NCI-H345 treated with DMSO at 0.1 percent for 48 hours (cell line): ENCODE data around the gene KCMF1.

ENCODE experiments used
- DNase-seq: peaks from one replicate; lab custom pipeline; 2025; ENCODE audit not compliant: unreplicated experiment; lab: John Stamatoyannopoulos, UW

KCMF1 gene

DNA sequence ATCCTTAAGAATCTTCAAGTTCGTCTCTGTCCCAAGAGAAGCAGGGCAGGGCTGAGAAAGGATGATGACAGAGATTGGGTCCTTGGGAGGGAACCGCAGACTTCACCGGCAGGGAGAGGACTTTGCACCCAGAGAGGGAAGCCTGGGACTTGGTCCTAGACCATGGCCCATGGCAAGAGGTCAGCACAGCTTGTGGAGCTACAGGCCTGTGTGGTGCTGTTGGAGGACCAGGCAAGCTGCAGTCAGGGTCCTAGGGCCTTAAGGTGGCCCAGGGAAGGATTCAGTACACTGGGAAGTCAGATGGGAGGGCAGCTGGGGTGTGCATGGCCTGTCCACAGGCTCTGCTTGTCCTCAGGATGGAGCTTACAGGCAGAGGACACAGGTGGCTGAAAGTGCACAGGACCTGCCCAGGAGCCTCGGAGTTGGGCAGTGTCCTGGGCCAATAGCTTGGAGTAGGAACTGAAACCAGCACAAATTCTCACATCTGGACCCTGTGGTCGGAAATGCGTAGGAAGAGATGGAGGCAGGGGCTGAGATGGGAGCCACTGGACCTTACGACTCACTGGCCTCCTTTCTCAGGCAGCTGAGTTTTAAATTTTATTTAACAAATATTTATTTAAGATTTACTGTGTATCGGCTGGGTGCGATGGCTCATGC, 105.8 kb downstream of the KCMF1 start:
- no peak for DNase-seq

DNA sequence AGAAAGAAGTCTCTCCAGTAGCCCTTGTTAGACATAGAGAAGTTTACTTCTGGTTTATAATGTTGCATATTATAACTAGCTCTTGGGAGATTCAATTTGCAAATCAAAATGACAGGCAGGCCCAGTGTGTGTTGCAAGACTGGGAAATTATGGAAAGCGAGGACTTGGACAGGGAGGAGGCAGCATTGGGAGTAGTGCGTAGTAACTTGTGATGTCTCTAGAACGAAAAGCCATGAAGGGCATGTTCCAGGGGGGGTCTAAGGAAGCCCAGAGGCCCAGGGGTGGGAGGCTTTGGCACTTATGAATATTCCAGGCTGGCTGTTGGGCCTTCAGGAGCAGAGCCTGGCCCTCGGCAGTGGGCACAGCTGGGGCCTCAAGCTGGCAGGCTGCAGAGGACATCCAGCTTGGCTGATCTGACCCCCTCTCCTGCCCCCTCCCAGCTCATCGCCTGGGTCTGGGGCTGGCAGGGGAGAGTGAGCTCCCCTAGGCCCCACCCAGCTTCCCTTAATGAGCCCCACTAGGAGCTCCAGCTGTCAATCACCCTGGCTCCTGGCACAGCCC, 107.0 kb downstream of the KCMF1 start:
- DNase-seq: no peak

DNA sequence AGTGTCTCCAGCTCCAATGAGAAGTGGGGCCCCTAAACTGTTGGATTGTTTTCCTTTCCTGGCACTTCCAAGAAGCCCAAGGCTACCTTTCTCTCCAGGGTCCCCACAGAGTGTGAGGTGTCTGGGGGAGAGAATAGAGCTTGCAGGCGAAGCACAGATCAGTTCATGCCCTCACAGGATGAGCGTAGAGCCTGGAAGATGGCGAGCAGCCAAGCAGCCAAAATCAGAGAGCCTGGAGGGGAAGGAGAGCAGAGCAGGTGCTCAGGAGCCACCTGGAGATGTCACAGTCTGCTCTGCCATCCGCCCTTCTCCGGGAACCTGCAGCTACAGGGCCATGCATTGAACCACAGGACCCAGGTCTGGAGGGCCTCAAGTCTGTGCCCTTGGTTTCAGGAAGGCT, 107.6 kb downstream of the KCMF1 start:
- no peak for DNase-seq

DNA sequence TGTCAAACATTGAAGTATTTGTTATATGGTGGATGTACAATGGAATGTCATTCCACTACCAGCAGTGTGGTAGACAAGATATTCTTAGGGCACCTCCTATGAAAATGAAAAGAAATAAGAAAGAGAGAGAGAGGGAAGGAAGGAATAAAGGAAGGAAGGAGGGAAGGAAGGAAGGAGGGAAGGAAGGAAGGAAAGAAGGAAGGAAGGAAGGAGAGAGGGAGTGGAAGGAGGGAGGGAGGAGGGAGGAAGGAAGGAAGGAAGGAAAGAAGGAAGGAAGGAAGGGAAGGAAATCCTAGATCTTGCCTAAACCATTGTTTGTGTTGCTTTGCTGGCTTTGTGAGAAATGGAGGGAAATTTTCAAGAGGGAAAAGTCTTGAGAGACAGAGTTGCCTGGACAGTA, 112.1 kb downstream of the KCMF1 start:
- DNase-seq: no peak

DNA sequence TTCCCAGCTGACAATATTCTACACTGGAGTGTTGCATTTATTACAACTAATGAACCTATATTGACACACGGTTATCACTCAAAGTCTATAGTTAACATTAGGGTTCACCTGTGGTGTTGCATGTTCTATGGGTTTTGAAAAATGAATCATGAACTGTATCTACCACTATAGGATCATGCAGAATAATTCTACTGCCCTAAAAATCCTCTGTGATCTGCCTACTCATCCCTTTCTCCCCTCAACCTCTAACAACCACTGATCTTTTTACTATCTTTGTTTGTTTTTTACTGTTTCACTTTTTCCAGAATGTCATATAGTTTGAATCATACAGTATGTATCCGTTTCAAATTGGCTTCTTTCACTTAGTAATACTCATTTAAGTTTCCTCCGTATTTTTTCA, 114.6 kb downstream of the KCMF1 start:
- DNase-seq: no peak

DNA sequence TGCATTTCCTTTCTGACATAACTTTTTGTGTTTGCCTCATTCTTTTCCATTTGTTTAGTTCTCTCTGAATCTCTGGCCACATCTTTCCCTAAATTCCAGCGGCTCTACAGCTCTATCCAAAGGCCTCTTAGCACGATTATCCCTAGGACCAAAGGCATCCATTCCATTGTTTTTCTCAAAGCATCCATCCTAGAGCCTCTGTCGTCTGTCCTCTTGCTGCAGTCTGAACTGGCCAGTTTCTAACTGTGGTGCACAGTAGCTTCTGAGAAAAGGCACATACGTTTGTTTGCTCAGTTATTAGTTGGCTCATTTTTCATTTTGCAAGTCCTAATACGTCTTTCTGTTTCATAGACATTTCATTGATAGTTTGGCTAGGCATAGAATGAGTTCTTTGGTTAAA, 116.6 kb downstream of the KCMF1 start:
- DNase-seq: no peak

DNA sequence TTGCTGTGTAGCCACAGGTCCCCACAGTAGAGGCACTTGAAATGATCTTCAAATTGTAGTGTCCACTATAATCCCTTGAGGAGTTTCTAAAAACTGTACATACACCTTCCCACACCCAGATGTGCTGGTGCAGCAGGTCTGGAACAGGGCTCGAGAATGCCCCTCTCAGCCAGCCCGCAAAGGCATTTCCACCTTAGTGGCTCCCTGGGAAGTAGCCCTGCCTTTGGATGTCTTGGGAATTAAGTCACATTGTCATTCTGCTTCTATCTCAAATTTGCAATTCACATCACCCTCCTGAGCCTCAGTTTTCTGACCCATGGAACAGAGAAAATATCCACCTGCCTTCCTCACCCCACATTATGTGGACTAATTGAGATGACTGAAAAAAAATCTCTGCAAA, 118.0 kb downstream of the KCMF1 start:
- DNase-seq: no peak

DNA sequence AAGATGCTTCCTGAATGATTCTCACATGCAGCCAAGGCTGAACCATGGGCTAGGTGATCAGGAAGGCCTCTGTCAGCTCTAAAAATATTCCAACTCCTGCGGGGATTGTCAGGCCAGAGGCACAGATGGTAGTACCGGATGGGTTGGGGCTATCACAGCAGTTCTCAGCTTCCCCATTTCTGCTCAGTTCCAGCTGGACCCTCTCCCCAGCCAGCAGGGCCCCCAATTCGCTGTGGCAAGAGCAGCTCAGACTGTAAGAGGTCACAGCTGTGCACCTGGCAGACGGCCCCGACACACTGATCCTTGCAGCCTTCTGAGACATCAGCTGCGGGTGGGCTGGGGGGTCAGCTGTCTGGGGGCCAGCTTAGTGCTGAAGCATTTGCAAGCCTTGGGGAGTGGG, 118.6 kb downstream of the KCMF1 start:
- DNase-seq: no peak

DNA sequence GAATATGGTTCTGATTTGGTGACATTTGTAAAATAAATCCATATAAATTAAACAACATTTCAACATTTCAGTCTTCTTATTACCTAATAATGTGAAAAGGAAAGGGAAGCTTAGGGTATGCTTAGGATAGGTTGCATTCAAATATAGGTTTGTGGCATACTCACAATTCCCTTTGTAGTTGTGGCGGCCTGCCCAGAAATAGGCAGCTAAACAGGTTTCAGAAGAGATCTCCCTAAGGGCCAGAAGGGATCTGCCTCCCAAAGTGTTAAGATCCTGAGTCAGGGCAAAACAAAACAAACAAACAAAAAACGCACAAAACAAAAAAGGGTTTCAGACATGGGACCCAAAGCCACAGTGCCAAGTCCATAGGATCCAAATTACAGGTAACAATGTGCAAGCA, 120.9 kb downstream of the KCMF1 start:
- DNase-seq: no peak

DNA sequence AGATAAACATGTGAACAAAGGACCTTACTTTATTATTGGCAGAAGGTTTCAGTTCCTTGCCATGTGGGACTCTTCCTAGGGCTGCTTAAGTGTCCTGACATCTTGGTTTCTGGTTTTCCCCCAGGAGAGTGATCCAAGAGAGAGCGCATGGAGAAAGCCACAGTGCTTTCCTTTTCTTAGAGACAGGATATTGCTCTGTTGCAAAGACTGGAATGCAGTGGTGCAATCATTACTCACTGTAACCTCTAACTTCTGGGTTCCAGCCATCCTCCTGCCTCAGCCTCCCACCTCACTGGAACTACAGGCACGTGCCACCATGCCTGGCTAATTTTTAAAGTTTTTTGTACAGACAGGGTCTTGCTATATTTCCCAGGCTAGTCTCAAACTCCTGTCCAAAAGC, 124.1 kb downstream of the KCMF1 start:
- no peak for DNase-seq

DNA sequence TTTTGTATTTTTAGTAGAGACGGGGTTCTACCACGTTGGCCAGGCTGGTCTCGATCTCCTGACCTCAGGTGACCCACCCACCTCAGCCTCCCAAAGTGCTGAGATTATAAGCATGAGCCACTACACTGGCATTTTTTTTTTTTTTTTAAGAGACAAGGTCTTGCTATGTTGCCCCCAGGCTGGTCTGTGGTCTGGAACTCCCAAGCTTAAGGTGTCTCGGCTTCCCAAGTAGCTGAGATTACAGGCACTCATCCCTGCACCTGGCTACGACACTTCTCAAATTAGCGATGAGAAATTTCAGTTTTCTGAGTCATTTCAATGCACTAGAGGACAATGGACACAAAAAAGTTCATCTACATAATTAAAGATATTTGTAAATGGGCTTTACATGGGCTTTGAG, 125.7 kb downstream of the KCMF1 start:
- DNase-seq: no peak

DNA sequence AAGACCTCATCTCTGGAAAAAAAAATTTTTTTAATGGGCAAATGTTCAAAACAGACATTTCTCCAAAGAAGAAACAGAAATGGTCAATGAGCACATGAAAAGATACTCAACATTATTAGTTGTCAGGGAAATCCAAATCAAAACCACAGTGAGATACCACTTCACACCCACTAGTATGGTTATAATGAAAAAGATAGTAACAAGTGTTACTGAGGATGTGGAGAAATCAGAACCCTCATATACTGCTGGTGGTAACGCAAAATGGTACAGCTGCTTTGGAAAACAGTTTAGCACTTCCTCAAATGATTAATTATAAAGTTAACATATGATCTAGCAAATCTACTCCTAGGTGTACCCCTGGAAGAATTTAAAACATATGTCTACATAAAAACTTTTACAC, 133.3 kb downstream of the KCMF1 start:
- DNase-seq: no peak

DNA sequence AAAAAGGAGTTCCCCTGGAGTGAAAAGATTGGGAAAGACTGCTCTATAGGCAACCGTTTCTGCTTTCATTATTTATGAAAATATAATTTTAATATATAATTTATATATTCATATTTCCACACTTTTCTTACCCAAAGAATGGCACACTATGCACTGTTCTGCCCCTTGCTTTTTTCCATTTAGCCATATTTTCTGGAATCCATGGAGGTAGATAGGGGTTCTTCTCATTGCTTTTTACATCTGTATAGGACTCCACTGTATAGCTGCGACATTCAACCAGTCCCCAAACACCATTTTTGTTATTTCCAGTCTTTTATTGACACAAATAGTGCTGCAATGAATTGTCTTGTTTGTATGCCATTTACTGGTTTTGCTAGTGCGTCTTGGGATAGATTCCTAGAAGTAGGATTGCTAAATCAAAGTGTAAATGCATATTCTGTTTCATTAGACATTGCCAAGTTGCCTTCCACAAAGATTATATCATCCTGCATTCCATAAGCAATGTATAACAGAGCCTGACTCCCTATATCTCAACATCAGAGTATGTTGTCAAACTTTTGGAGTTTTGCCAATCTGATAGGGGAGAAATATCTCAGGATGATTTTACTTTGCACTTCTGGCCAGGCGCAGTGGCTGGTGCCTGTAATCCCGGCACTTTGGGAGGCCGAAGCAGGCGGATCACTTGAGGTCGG, 135.7 kb downstream of the KCMF1 start:
- DNase-seq: no peak
